ENCODE data around the gene GRK5. TPM values are rescaled to one million over a fixed set of nuclear protein-coding genes. Genes with fewer than 3 reads are reported as not detected.

GRK5 gene
- total RNA-seq, 1 donor from 2014 or later: 2.8 TPM

GRCh38 chr10:119263951-119264617 is 56.7 kb downstream of the GRK5 start:
- no peaks in the 10 kb centered on the region for H3K27me3 ChIP-seq (ENCODE audit: control insufficient read depth, insufficient read depth, low read length)
- H3K36me3 ChIP-seq (ENCODE audit: control insufficient read depth, insufficient read depth, low read length): no peaks in the 10 kb centered on the region
- no peak for TF ChIP-seq CTCF (IDR thresholded peaks at IDR 0.05; ENCODE audit: insufficient read depth, low read length, poor library complexity, severe bottlenecking)
- DNase-seq (ENCODE audit: low read depth): no peak
- no peak overlapping the region for H3K4me3 ChIP-seq (ENCODE audit: low read depth, low read length)

- H3K4me3 ChIP-seq (ENCODE audit: low read depth, low read length): no peak overlapping the region
- no peaks in the 10 kb centered on the region for H3K27me3 ChIP-seq (ENCODE audit: control insufficient read depth, insufficient read depth, low read length)
- DNase-seq (ENCODE audit: low read depth): no peak
- TF ChIP-seq CTCF (IDR thresholded peaks at IDR 0.05; ENCODE audit: insufficient read depth, low read length, poor library complexity, severe bottlenecking): no peak
- H3K36me3 ChIP-seq (ENCODE audit: control insufficient read depth, insufficient read depth, low read length): no peaks in the 10 kb centered on the region
These were observed 58.3 kb downstream of the GRK5 start for GRCh38 chr10:119265691-119266090.

- no peak for DNase-seq (ENCODE audit: low read depth)
- H3K27me3 ChIP-seq (ENCODE audit: control insufficient read depth, insufficient read depth, low read length): no peaks in the 10 kb centered on the region
- no peak overlapping the region for H3K4me3 ChIP-seq (ENCODE audit: low read depth, low read length)
- TF ChIP-seq CTCF (IDR thresholded peaks at IDR 0.05; ENCODE audit: insufficient read depth, low read length, poor library complexity, severe bottlenecking): no peak
- H3K36me3 ChIP-seq (ENCODE audit: control insufficient read depth, insufficient read depth, low read length): no peaks in the 10 kb centered on the region
These were observed 60.0 kb downstream of the GRK5 start for GRCh38 chr10:119267384-119267783.

- Histone ChIP-seq H3K4me3 (ENCODE audit: low read depth, low read length) (no peak overlapping the region), H3K27me3 (ENCODE audit: control insufficient read depth, insufficient read depth, low read length) (no peaks in the 10 kb centered on the region), H3K36me3 (ENCODE audit: control insufficient read depth, insufficient read depth, low read length) (no peaks in the 10 kb centered on the region)
- no peak for TF ChIP-seq CTCF (IDR thresholded peaks at IDR 0.05; ENCODE audit: insufficient read depth, low read length, poor library complexity, severe bottlenecking)
- no peak for DNase-seq (ENCODE audit: low read depth)
These were observed 61.1 kb downstream of the GRK5 start for GRCh38 chr10:119268428-119268827.

GRCh38 chr10:119268871-119269506 is 61.6 kb downstream of the GRK5 start:
- no peak for DNase-seq (ENCODE audit: low read depth)
- TF ChIP-seq CTCF (IDR thresholded peaks at IDR 0.05; ENCODE audit: insufficient read depth, low read length, poor library complexity, severe bottlenecking): no peak
- no peaks in the 10 kb centered on the region for H3K36me3 ChIP-seq (ENCODE audit: control insufficient read depth, insufficient read depth, low read length)
- no peaks in the 10 kb centered on the region for H3K27me3 ChIP-seq (ENCODE audit: control insufficient read depth, insufficient read depth, low read length)
- H3K4me3 ChIP-seq (ENCODE audit: low read depth, low read length): no peak overlapping the region

GRCh38 chr10:119269737-119270136 is 62.4 kb downstream of the GRK5 start:
- no peak for DNase-seq (ENCODE audit: low read depth)
- TF ChIP-seq CTCF (IDR thresholded peaks at IDR 0.05; ENCODE audit: insufficient read depth, low read length, poor library complexity, severe bottlenecking): no peak
- Histone ChIP-seq H3K36me3 (ENCODE audit: control insufficient read depth, insufficient read depth, low read length) (no peaks in the 10 kb centered on the region), H3K4me3 (ENCODE audit: low read depth, low read length) (no peak overlapping the region), H3K27me3 (ENCODE audit: control insufficient read depth, insufficient read depth, low read length) (no peaks in the 10 kb centered on the region)
